H1 (cell line): Measurements from ENCODE around the gene HDHD3. TPM values are rescaled to one million over a fixed set of nuclear protein-coding genes. Genes with fewer than 3 reads are reported as not detected.

ENCODE experiments used
- CTCF ChIA-PET: fragments of 300-600 bp; sonication (Branson Sonifier 250); formaldehyde crosslinking; loops from one replicate; lab custom pipeline; 2021; ENCODE audit not compliant: partially characterized antibody; lab: Charles Lee
- POLR2A ChIA-PET: fragments of 300-600 bp; sonication (Branson Sonifier 250); formaldehyde crosslinking; loops from one replicate; lab custom pipeline; 2021; ENCODE audit warnings: inconsistent platforms; ENCODE audit not compliant: partially characterized antibody; lab: Charles Lee
- DNase-seq, 2 experiments: peaks; one replicate each; pipeline versions ENCODE4 v3.0.0 to v3.0.0-alpha.2; 2010 to 2022; ENCODE audit warnings: low spot score in 2 of 2, low read depth in 1 of 2, mixed read lengths in 1 of 2
- FAIRE-seq: peaks from 2 replicates; lab custom pipeline; 2011; peaks lifted over from hg19 to GRCh38; lab: Jason Lieb, UNC
- H2AFZ ChIP-seq: 2 replicates; pipeline ENCODE4 v1.8.1; 2012; ENCODE audit warnings: low read length, inconsistent platforms
- H2AK5ac ChIP-seq: 2 replicates; pipeline ENCODE4 v1.6.1; 2013; ENCODE audit warnings: low read depth, low read length
- H2BK120ac ChIP-seq: replicated peaks from 2 replicates; pipeline ENCODE3; 2013; ENCODE audit warnings: low read depth, low read length, inconsistent platforms
- H2BK12ac ChIP-seq: 2 replicates; pipeline ENCODE4 v1.6.1; 2013; ENCODE audit warnings: low read depth, low read length
- H2BK15ac ChIP-seq: 2 replicates; pipeline ENCODE4 v1.6.1; 2013; ENCODE audit warnings: low read length
- H2BK20ac ChIP-seq: 2 replicates; pipeline ENCODE4 v1.6.1; 2013; ENCODE audit warnings: low read length
- H2BK5ac ChIP-seq: 2 replicates; pipeline ENCODE4 v1.6.1; 2013; ENCODE audit warnings: low read depth, low read length
- H3K14ac ChIP-seq: 2 replicates; pipeline ENCODE4 v1.6.1; 2013; ENCODE audit warnings: inconsistent platforms; ENCODE audit not compliant: insufficient read length
- H3K18ac ChIP-seq: 2 replicates; pipeline ENCODE4 v1.6.1; 2013; ENCODE audit warnings: low read length; ENCODE audit errors: extremely low read depth
- H3K23ac ChIP-seq: 2 replicates; pipeline ENCODE4 v1.6.1; 2013; ENCODE audit warnings: inconsistent platforms; ENCODE audit not compliant: insufficient read length
- H3K23me2 ChIP-seq: 2 replicates; pipeline ENCODE4 v1.6.1; 2013; ENCODE audit warnings: low read depth, low read length
- H3K27ac ChIP-seq: 2 replicates; pipeline ENCODE4 v1.6.1; 2011; ENCODE audit warnings: low read depth, low read length, inconsistent platforms
- H3K27me3 ChIP-seq, 4 experiments: replicated peaks in 1 of 4; 1 replicate in 1 of 4; 2 replicates in 3 of 4; pipeline versions ENCODE4 v1.6.1 to v1.8.1; 2011 to 2013; ENCODE audit warnings: low read length in 3 of 4, mild to moderate bottlenecking in 3 of 4, inconsistent platforms in 2 of 4, mixed read lengths in 2 of 4, moderate library complexity in 1 of 4; ENCODE audit not compliant: control insufficient read depth in 3 of 4, insufficient read depth in 3 of 4; ENCODE audit errors: extremely low read depth in 1 of 4
- H3K36me3 ChIP-seq, 4 experiments: 2 replicates each; pipeline versions ENCODE4 v1.6.1 to v1.8.1; 2011 to 2013; ENCODE audit warnings: mild to moderate bottlenecking in 4 of 4, low read length in 3 of 4, moderate library complexity in 2 of 4, control low read depth in 1 of 4, inconsistent platforms in 1 of 4; ENCODE audit not compliant: insufficient read depth in 4 of 4, control insufficient read depth in 2 of 4
- H3K4ac ChIP-seq: replicated peaks from 2 replicates; pipeline ENCODE3; 2013; ENCODE audit warnings: low read length, low read depth, mixed read lengths, inconsistent platforms; ENCODE audit not compliant: insufficient read length
- H3K4me1 ChIP-seq, 4 experiments: replicated peaks in 1 of 4; 1 replicate in 1 of 4; 2 replicates in 3 of 4; pipeline versions ENCODE4 v1.6.1 to v1.8.1; 2011 to 2013; ENCODE audit warnings: low read length in 3 of 4, inconsistent platforms in 2 of 4, mixed read lengths in 1 of 4; ENCODE audit not compliant: insufficient read depth in 4 of 4, control insufficient read depth in 3 of 4
- H3K4me2 ChIP-seq, 2 experiments: 2 replicates each; pipeline versions ENCODE4 v1.6.1 to v1.8.1; 2011 to 2013; ENCODE audit warnings: low read depth in 2 of 2, low read length in 2 of 2, control low read depth in 1 of 2, inconsistent platforms in 1 of 2, mild to moderate bottlenecking in 1 of 2; ENCODE audit not compliant: insufficient read depth in 1 of 2
- H3K4me3 ChIP-seq, 4 experiments: fragments of 200-600, 300-600 bp in 1 of 4; sonication (generic), shearing (Covaris generic), sonication (Bioruptor Twin) in 1 of 4; 2 replicates each; pipeline versions ENCODE4 v1.5.1 to v1.8.1; 2011 to 2016; ENCODE audit warnings: low read length in 4 of 4, low read depth in 3 of 4, control low read depth in 2 of 4, inconsistent platforms in 2 of 4, mild to moderate bottlenecking in 2 of 4, mixed read lengths in 1 of 4, moderate library complexity in 1 of 4; ENCODE audit not compliant: insufficient read depth in 2 of 4; ENCODE audit errors: extremely low read depth in 1 of 4
- H3K56ac ChIP-seq: replicated peaks from 2 replicates; pipeline ENCODE3; 2013; ENCODE audit warnings: low read depth, mild to moderate bottlenecking, mixed read lengths, low read length, inconsistent platforms; ENCODE audit not compliant: insufficient read length
- H3K79me1 ChIP-seq: 2 replicates; pipeline ENCODE4 v1.6.1; 2013; ENCODE audit warnings: low read depth, low read length, control low read depth
- H3K79me2 ChIP-seq, 2 experiments: 2 replicates each; pipeline versions ENCODE4 v1.6.1 to v1.8.1; 2012 to 2013; ENCODE audit warnings: low read length in 2 of 2, mild to moderate bottlenecking in 2 of 2, inconsistent platforms in 1 of 2; ENCODE audit not compliant: insufficient read depth in 2 of 2, control insufficient read depth in 1 of 2
- H3K9ac ChIP-seq, 4 experiments: replicated peaks in 1 of 4; 1 replicate in 1 of 4; 2 replicates in 3 of 4; pipeline versions ENCODE4 v1.6.1 to v1.8.1; 2011 to 2013; ENCODE audit warnings: low read depth in 3 of 4, low read length in 3 of 4, control low read depth in 2 of 4, mild to moderate bottlenecking in 2 of 4, moderate library complexity in 2 of 4, inconsistent platforms in 1 of 4; ENCODE audit errors: extremely low read depth in 1 of 4
- H3K9me3 ChIP-seq, 2 experiments: 2 replicates each; pipeline versions ENCODE4 v1.6.1 to v1.8.1; 2012 to 2013; ENCODE audit warnings: mild to moderate bottlenecking in 2 of 2, moderate library complexity in 2 of 2, control low read depth in 1 of 2, inconsistent platforms in 1 of 2, low read depth in 1 of 2, low read length in 1 of 2, mixed read lengths in 1 of 2; ENCODE audit not compliant: insufficient read depth in 2 of 2
- H4K20me1 ChIP-seq, 2 experiments: replicated peaks in 1 of 2; 2 replicates each; pipeline versions ENCODE3 to v1.8.1; 2011 to 2013; ENCODE audit warnings: inconsistent platforms in 2 of 2, low read length in 2 of 2, mild to moderate bottlenecking in 1 of 2; ENCODE audit not compliant: insufficient read depth in 2 of 2, control insufficient read depth in 1 of 2
- H4K5ac ChIP-seq: 2 replicates; pipeline ENCODE4 v1.6.1; 2013; ENCODE audit warnings: low read length, low read depth, mixed read lengths, inconsistent platforms; ENCODE audit not compliant: insufficient read length
- H4K8ac ChIP-seq: 2 replicates; pipeline ENCODE4 v1.8.0; 2013; ENCODE audit warnings: mild to moderate bottlenecking, moderate library complexity, low read length, inconsistent platforms; ENCODE audit not compliant: insufficient read depth; ENCODE audit errors: extremely low read depth
- H4K91ac ChIP-seq: replicated peaks from 2 replicates; pipeline ENCODE3; 2013; ENCODE audit warnings: low read length, mixed read lengths, inconsistent platforms; ENCODE audit not compliant: insufficient read length
- ASH2L ChIP-seq: fragments of 200-600, 300-600 bp; sonication (generic); IDR thresholded peaks from one replicate; pipeline ENCODE4 v1.7.1; 2017; ENCODE audit warnings: low read length
- CBX8 ChIP-seq: fragments of 300-800, 300-1000 bp; sonication (generic); IDR thresholded peaks from 2 replicates; pipeline ENCODE4 v1.7.1; 2016; ENCODE audit warnings: low read depth, low read length, borderline replicate concordance
- WGBS, 2 experiments: shearing (Covaris generic) in 1 of 2; methylation state at CpG; one replicate each; pipeline versions ENCODE4 v1.1.6 to v1.1.7; 2013 to 2015; ENCODE audit warnings: low lambda C conversion rate in 2 of 2, mixed read lengths in 2 of 2, inconsistent platforms in 1 of 2, low coverage in 1 of 2, missing lambda C conversion rate in 1 of 2; ENCODE audit not compliant: insufficient replicate concordance in 2 of 2, insufficient coverage in 1 of 2, insufficient read length in 1 of 2; ENCODE audit errors: extremely low coverage in 1 of 2, missing lambda C conversion rate in 1 of 2; 5-methylcytosine and 5-hydroxymethylcytosine counted together
- polyA plus RNA-seq, 7 experiments: library from polyadenylated mRNA; depleted of rRNA in 3 of 7; stranded (reverse) in 5 of 7; unstranded in 2 of 7; fragments of >200 nt in 5 of 7; fragments of 200-250 nt in 2 of 7; gene quantifications; 1 replicate in 5 of 7; 2 replicates in 1 of 7; 4 replicates in 1 of 7; pipeline versions ENCODE4 v1.2.1 to v1.2.3, GENCODE V29; 2011 to 2013; ENCODE audit warnings: missing spikeins in 2 of 7, mixed read lengths in 2 of 7
- total RNA-seq: library from RNA; stranded (reverse); fragmentation: NEBNext Ultra II Directional; extraction: Animal tissue kit (Norgen Biotek cat#: 25700); gene quantifications from 2 replicates; pipeline ENCODE4 v1.2.1, GENCODE V29; 2021

HDHD3 gene
- total and polyA plus RNA-seq, 2 of the 8 experiments (the other 6 are each of a cell fraction or from before 2014, with no cell fraction given): 12.1 to 25.3 TPM

DNA sequence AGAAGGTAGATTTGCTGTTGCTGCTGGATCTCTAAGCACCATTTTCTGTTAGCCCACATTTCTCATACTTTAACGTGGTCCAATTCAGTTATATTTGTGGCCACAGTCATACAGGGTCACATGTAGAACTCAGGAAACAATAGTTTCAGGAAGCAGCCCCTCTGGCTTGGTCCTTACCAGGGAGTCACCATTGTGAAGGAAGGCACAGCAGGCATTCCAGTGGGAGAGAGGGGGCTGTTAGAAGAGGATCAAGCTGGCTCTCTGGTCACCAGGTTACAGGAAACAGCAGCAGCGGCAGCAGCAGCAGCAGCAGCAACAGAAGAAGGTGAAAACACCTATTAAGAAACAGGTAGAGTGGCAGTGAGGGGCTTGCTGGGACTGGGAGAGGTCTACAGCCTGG is 48.3 kb upstream of the HDHD3 start:
- TF ChIP-seq ASH2L (peak; percentile 24), CBX8 (no peak)
- Histone ChIP-seq H3K27me3 (no peaks in the 10 kb centered on the region), H2BK120ac (peak overlapping the region; percentile 76), H3K4me2 (peak overlapping the region in 1 of 2 experiments; percentile 17; a peak in 1 of 4 replicates), H3K14ac (no peak overlapping the region), H2BK15ac (no peak overlapping the region), H3K79me1 (no peaks in the 10 kb centered on the region), H3K9ac (no peak overlapping the region), H3K79me2 (no peaks in the 10 kb centered on the region), H3K27ac (no peak overlapping the region), H3K23ac (no peak overlapping the region), H2AK5ac (no peak overlapping the region), H2BK12ac (no peak overlapping the region), H4K20me1 (no peaks in the 10 kb centered on the region), H3K4ac (no peak overlapping the region), H3K18ac (no peak overlapping the region), H3K9me3 (no peaks in the 10 kb centered on the region), H3K23me2 (no peaks in the 10 kb centered on the region), H3K4me3 (no peak overlapping the region), H3K4me1 (no peaks in the 10 kb centered on the region), H2BK20ac (peak overlapping the region; percentile 55; the same call in 1 of the 2 replicates), H4K91ac (no peak overlapping the region), H4K8ac (no peak overlapping the region; the same call in 1 of the 2 replicates), H3K56ac (no peak overlapping the region), H3K36me3 (no peaks in the 10 kb centered on the region), H2BK5ac (no peak overlapping the region), H4K5ac (no peak overlapping the region), H2AFZ (peak overlapping the region; percentile 94)
- FAIRE-seq (no peak), DNase-seq (no peak)
- 64% methylated on average over 2 of the region's 2 CpGs; no CpG with 5 or more reads in 1 of the 2 experiments for WGBS, 2 experiments
- POLR2A ChIA-PET: interaction anchor here (1.1 kb wide), 1 partner anchor 83 kb away, joined by 3 read pairs; no protein-coding TSS in a partner anchor
- CTCF ChIA-PET: interaction anchor here (1.5 to 4.0 kb wide), 3 partner anchors 21 to 230 kb away, joined by 3 to 13 read pairs (median 5); no protein-coding TSS in a partner anchor
